GM18861 (cell line): ENCODE data around the gene NID1.
"Not testable (repeated sequence)": the region's sequence is repeated elsewhere in the genome, so short reads cannot be mapped to it uniquely, and the experiment has no call there.

Source experiments
- ATAC-seq: cut with Tn5 transposase; IDR thresholded peaks from one replicate; pipeline ENCODE4 v1.9.1; 2021; ENCODE audit not compliant: unreplicated experiment

The NID1 gene

GRCh38 chr1:236096660-236097482 is 32.0 kb upstream of the NID1 start:
- not testable (repeated sequence) for ATAC-seq

DNA sequence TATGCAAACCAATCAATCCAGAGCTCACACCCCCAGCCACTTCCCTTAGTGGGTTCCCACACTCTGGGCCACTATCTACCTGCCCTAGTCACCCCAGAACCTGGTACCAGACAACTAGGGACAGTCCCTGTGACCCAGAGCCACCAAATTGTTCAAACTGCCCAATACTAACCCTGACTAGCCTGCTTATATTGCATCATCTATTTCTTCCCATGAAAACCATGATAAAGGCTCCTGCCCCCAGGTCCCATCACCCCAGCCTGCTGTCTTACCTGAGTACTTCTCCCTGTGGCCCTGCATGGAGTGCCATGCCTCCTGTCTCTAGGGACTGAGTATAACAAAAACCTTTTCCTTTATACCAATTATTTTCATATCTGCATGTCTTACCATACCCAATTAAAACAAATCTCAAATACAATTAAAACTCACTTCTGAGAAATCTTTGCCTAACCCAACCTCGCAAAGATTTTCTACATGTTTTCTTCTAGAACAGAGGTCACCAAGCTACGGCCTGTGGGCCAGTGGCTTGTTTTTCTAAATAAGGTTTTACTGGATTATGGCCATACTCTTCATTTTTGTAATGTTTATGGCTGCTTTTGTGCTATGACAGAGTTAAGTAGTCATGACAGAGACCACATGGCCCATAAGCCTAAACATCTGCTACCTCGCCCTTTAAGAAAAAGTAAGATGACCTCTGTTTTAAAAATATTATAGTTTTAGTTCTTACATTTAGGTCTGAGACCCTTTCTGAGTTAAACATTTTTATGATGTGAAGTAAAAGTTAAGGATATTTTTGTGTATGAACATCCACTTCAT is 31.0 kb upstream of the NID1 start:
- no peak for ATAC-seq

DNA sequence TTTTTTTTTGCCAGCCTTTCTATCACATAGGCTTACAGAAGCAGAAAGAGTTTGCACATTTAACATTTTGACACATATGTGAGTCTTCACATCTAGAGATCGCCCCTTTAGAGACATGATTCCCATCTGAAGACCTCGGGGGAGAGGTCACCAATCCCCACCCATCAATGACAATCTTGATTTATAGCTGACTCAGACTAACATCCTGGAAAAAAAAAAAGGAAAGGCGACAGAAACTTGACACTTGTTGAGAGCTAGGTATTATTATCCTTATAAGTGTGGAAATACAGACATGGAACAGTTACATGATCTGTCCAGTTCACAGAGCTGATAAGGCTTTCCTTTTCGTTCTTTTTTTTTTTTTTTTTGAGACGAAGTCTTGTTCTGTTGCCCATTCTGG is 28.0 kb upstream of the NID1 start:
- ATAC-seq, result no peak

- no peak for ATAC-seq
Measured at GRCh38 chr1:236091933-236092318, 27.0 kb upstream of the NID1 start.

DNA sequence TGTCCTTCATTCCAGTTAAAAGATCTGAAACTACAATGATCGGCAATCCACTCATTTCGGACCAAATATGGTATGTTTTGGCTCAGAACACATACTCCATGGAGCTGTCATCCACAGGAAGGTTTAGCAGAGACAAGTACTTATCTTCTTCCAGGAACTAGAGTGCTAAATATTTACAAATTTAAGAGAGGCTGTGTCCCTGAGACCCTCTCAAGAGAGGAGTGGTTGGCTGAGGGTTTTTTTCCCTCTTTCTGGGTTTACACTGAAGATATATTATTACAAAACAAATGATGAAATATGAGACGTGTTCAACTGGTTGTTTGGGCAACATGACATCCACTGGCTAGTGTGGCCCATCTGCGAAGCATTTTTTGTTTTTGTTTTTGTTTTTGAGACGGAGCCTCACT is 25.9 kb upstream of the NID1 start:
- ATAC-seq, result no peak

DNA sequence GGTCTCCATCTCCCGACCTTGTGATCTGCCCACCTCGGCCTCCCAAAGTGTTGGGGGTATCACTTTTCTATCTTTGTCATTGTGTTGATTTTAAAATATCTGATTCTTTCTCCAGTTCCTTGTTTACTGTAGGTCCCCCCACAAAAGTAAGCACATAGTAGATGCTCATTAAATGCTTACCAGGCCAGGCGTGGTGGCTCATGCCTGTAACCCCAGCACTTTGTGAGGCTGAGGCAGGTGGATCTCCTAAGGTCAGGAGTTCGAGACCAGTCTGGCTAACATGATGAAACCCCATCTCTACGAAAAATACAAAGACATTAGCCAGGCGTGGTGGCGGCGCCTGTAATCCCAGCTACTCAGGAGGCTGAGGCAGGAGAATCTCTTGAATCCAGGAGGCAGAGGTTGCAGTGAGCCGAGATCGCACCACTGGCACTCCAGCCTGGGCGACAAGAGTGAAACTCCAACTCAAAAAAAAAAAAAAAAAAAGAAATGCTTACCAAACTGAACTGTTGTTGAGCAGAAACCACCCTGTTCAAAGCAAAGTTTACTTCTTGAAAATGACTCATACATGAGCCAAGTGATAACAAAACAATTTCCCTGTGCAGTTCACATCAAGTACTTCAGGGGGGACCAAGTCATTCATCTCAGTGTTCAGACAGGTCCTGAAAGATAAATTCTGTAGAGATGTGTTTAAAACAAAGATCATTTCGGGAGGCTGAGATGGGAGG is 24.3 kb upstream of the NID1 start:
- ATAC-seq, result no peak

- no peak for ATAC-seq
Measured at GRCh38 chr1:236086537-236086936, 21.6 kb upstream of the NID1 start.

DNA sequence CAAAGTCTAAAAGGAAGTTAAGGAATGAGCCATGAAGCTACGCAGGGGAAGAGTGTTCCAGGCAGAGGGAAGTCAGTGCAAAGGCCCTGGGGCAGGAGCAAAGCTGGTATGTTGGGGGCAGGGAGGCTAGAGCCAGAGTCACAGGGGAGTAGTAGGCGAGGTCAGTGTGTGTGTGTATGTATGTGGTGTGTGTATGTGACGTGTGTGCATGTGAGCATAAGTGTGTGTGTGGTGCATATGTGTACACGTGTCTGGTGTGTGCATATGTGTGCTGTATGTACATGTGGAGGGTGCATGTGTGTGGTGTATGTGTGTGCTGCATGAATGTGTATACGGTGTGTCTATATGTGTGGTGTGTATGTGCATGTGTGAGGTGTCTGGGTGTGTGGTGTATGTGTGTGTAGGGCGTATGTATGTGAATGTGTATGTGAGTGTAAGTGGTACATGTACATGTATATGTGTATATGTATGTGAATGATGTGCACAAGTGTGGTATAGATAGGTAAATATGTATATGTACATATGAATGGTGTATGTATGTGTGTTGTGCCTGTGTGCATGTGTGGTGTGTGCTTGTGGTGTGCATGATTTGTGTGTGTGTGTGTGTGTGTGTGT is 20.8 kb upstream of the NID1 start:
- ATAC-seq, result no peak

DNA sequence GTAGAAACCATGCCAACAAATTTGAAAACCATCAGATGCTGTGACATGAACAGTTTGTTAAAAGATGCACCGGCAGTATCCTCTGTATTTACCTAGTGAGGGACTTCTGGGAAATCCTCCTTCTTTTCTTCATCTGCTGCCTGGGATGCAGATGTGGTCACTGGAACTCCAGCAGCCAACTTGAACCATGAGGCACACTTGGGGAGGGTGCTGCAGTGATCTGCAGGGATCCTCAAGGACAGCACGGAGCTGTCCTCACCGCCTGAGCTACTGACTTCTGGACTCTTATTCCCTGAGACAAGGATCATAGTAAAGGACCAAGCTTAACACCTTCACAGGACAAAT is 19.5 kb upstream of the NID1 start:
- no peak for ATAC-seq

DNA sequence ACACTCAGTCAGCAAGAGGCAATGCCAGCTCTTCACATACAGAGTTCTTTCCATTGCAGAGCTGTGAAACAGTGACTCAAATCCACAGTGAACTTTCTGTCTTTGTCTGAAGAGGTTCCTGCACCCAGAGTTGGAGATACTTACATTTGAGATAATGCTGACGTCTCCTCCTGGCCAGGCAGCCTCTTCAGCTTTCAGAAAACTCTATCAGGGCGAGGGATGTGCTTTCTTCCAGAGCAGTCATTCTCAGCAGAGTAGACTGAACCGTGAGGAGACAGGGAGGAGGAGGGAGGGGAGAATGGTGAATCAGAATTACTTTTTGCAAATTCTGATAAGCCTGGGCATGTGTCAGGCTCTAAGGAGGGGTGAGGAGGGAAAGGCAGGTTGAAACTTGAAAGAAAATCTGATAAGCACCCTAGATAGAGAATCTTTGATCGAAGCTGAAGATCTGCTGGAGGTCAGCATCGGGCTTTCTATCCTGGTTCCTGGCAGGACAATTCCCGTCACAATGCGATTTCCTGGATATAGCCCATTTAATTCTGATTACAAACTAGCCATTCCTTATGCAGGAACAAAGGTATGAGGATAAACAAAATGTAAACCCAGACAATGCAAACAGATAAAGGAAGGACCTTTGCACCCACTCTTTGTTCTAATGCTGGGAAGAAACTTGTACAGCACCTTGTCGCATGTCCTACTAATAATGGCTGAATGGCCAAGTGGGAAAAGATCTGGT is 18.9 kb upstream of the NID1 start:
- ATAC-seq, result no peak

- ATAC-seq, result no peak
Measured at GRCh38 chr1:236082526-236082925, 17.6 kb upstream of the NID1 start.

DNA sequence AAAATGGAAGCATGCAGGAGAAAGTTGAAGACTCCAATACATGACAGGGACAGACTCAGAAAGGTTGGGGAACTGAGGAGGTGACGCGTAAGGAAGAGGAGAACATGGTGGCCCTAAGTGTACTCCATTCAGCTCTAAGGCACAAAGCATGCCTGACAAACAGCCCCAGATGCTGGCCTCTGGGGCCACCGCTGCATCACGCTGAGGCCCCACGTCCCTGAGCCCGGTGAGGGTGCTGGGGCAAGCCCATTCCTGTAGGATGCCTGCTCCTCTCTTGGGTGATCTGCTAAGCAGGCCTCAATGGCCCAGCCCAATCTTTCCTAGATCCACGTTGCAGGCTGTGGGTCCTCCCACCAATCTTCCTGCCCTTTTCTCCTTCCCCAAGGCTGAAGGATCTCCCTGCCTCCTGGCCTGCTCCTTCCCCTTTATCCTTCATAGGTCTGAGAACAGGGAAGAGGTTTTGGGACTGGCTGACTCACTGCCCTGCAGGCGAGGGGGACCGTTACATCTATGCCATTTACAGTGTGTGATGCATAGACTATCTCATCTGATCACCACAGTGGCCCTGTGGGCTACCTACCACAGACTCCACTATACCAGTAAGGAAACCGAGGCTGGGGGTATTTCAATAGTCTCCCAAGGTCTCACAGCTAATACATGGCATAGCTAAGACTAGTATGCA is 16.8 kb upstream of the NID1 start:
- no peak for ATAC-seq

DNA sequence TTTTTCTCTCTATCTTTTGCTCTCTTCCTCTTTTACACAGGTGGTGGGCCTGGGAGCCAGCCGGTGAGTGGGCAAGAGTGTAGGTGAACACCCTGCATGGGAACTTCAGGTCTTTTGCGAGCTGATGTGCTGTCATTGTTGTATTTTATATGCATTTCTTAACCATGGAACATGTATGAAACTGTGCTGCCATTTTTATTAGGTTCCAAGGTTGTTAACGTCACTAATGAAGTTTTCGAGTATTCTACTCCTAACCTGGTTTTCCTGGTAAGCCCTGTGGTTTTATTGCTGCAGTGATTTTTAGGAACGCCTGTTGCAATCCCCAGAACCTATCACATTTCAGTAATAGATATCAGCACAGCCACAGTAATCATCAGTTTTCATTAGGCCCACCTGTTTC is 14.8 kb upstream of the NID1 start:
- ATAC-seq, result no peak

DNA sequence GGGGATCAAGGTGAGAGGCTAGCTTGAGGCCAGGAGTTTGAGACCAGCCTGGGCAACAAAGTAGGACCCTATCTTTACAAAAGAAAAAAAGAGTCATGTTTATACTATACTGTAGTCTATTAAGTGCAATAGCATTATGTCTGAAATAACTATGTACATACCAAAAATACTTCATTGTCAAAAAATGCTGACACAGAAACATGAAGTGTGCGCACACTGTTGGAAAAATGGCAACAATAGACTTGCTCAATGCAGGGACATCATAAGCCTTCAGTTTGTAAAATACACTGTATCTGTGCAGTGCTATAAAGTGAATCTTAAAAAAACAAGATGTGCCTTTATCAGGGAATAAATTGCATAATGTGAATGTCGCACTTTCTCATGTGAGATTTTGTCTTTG is 14.1 kb upstream of the NID1 start:
- ATAC-seq, result no peak

DNA sequence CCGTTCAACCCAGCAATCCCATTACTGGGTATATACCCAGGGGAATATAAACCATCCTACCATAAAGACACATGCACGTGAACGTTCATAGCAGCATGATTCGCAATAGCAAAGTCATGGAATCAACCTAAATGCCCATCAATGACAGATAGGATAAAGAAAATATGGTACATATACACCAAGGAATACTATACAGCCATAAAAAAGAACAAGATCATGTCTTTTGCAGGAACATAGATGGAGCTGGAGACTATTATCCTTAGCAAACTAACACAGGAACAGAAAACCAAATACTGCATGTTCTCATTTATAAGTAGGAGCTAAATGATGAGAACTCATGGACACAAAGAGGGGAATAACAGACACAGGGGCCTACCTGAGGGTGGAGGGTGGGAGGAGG is 13.2 kb upstream of the NID1 start:
- ATAC-seq, result not testable (repeated sequence)

DNA sequence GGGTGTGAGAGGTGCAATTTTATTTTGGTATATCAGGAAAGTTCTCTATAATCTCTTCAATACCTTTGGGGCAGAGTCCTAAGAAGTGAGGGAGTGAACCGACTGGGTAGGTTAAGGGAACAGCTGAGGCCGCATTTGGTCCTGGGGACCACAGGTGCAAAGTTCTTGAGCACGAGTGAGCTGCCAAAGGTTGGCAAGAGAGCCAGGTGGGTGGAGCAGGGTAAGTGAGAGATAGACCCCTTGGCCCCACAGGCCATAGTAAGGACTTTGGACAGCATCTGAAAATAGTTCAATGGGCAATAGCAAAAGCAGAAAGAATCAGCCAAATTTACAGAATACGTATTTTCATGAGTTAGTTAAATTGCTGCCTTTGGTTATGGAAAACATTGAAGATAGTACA is 11.0 kb upstream of the NID1 start:
- no peak for ATAC-seq

DNA sequence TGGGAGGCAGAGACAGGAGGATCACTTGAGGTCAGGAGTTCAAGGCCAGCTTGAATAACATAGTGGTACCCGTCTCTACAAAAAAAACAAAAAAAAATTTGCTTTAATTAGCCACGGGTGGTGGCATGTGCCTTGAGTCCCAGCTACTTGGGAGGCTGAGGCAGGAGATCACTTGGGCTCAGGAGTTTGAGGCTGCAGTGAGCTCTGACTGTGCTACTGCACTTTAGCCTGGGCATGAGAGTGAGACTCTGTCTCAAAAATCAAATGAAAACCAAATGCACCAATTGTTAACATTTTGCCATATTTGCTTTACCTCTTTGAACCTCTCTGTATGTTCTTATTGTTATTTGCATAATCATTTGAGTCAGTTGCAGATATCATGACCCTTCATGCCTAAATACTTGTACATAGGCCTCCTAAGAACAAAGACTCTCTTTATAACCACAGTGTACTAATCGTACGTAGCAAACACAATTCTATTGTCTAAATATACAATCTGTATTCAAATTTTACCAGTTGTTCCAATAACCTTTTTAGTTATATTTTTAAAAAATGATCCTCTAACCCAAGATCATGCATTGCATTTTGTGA is 8.5 kb upstream of the NID1 start:
- no peak for ATAC-seq

DNA sequence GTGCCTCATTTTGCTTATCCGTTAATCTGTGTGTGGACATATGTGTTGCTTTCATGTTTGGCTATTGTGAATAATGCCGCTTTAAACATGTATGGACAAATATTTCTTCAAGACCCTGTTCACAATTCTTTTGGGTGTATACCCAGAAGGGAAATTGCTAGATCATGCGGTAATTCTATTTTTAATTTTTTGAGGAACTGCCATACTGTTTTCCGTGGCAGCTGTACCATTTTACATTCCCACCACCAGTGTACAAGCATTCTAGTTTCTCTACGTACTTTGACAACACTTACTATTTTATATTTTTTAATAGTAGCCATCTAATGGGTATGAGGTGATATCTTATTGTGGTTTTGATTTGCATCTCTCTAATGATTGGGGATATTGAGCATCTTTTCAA is 7.1 kb upstream of the NID1 start:
- no peak for ATAC-seq

DNA sequence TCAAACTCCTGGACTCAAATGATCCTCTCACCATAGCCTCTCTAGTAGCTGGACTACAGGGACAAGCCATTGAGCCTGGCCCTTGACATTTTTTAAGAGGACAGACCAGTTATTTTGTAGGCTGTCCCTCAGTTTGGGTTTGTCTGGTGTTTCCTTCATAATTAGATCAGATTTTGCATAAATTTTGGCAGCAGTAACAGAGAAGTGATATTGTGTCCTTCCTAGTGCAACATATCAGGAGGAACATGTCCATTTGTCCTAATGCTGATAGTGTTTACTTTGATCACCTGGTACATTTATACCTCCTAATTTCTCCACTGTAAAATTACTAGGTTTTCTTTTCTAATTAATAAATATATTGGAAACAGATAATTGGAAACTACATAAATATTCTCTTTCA is 5.9 kb upstream of the NID1 start:
- no peak for ATAC-seq

GRCh38 chr1:236069796-236070195 is 4.9 kb upstream of the NID1 start:
- no peak for ATAC-seq
